GM12801 (cell line): ENCODE data around the gene FNBP1L.

ENCODE experiments used
- CTCF ChIP-seq: IDR thresholded peaks from one replicate; pipeline ENCODE4 v1.5.1; 2011; ENCODE audit warnings: control low read depth; ENCODE audit not compliant: insufficient read length; ENCODE audit errors: extremely low read depth

The FNBP1L gene

GRCh38 chr1:93503163-93503562, 55.2 kb downstream of the FNBP1L start:
- no peak for TF ChIP-seq CTCF

GRCh38 chr1:93503816-93504215, 55.9 kb downstream of the FNBP1L start:
- no peak for TF ChIP-seq CTCF

GRCh38 chr1:93504247-93505033, 56.5 kb downstream of the FNBP1L start:
- no peak for TF ChIP-seq CTCF

- TF ChIP-seq CTCF, result no peak
Measured at GRCh38 chr1:93506126-93506525, 58.2 kb downstream of the FNBP1L start.

- no peak for TF ChIP-seq CTCF
Measured at GRCh38 chr1:93516164-93516563, 68.2 kb downstream of the FNBP1L start.

- TF ChIP-seq CTCF, result no peak
Measured at GRCh38 chr1:93518516-93518915, 70.6 kb downstream of the FNBP1L start.

- TF ChIP-seq CTCF, result no peak
Measured at GRCh38 chr1:93519199-93519829, 71.4 kb downstream of the FNBP1L start.
